B cell (primary cell): ENCODE data around the gene BRSK2. TPM values are rescaled to one million over a fixed set of nuclear protein-coding genes. Genes with fewer than 3 reads are reported as not detected.

Experiments used
- ATAC-seq: fragments of 200-7000 bp; cut with Tn5 transposase; one replicate; pipeline ENCODE4 v1.10.0; 2021; ENCODE audit warnings: low read depth, mild to moderate bottlenecking, moderate number of reproducible peaks, moderate library complexity
- CTCF ChIA-PET: fragments of 350-600 bp; sonication (Branson Sonifier 250); formaldehyde crosslinking; loops from one replicate; lab custom pipeline; 2021; ENCODE audit warnings: antibody characterized with exemption, inconsistent platforms; lab: Charles Lee
- POLR2A ChIA-PET: fragments of 350-600 bp; sonication (Branson Sonifier 250); formaldehyde crosslinking; loops from one replicate; lab custom pipeline; 2021; ENCODE audit warnings: antibody characterized with exemption; lab: Charles Lee
- DNase-seq: peaks from one replicate; pipeline ENCODE4 v3.0.0; 2013
- H2AFZ ChIP-seq: 2 replicates; pipeline ENCODE4 v1.6.1; 2012; ENCODE audit warnings: mild to moderate bottlenecking, low read depth, low read length; ENCODE audit not compliant: insufficient read depth, poor library complexity, severe bottlenecking
- H3K27ac ChIP-seq, 2 donors: 1 replicate in 1 of 2; 2 replicates in 1 of 2; pipeline ENCODE4 v1.5.1; 2012 to 2013; ENCODE audit warnings: low read length in 2 of 2, mild to moderate bottlenecking in 2 of 2, moderate library complexity in 1 of 2
- H3K27me3 ChIP-seq, 4 experiments: fragments of 200-600 bp in 1 of 4; sonication (generic) in 1 of 4; replicated peaks in 1 of 4; 1 replicate in 2 of 4; 2 replicates in 2 of 4; pipeline versions ENCODE4 v1.6.1 to v1.7.0; 2013 to 2016; ENCODE audit warnings: low read length in 3 of 4, mild to moderate bottlenecking in 2 of 4, mixed read lengths in 1 of 4, moderate library complexity in 1 of 4; ENCODE audit not compliant: insufficient read depth in 4 of 4, control insufficient read depth in 3 of 4; ENCODE audit errors: control extremely low read depth in 1 of 4
- H3K36me3 ChIP-seq, 2 experiments: replicated peaks in 1 of 2; 1 replicate in 1 of 2; 2 replicates in 1 of 2; pipeline versions ENCODE4 v1.6.1 to v1.7.1; 2013; ENCODE audit warnings: low read length in 1 of 2; ENCODE audit not compliant: insufficient read depth in 2 of 2, control insufficient read depth in 1 of 2; ENCODE audit errors: control extremely low read depth in 1 of 2, extremely low read depth in 1 of 2
- H3K4me1 ChIP-seq, 2 donors: fragments of 200-600 bp in 1 of 2; sonication (generic) in 1 of 2; 1 replicate in 1 of 2; 2 replicates in 1 of 2; pipeline versions ENCODE4 v1.5.1 to v1.6.1; 2013 to 2017; ENCODE audit warnings: low read length in 2 of 2; ENCODE audit not compliant: control insufficient read depth in 2 of 2, insufficient read depth in 2 of 2
- H3K4me2 ChIP-seq: replicated peaks from 2 replicates; pipeline ENCODE3; 2012; ENCODE audit warnings: mild to moderate bottlenecking, low read depth, low read length; ENCODE audit not compliant: poor library complexity, severe bottlenecking
- H3K4me3 ChIP-seq, 5 experiments: fragments of 200-600 bp in 1 of 5; sonication (generic) in 1 of 5; 1 replicate in 3 of 5; 2 replicates in 2 of 5; pipeline versions ENCODE4 v1.5.1 to v1.7.0; 2011 to 2016; ENCODE audit warnings: low read length in 4 of 5, mild to moderate bottlenecking in 4 of 5, low read depth in 2 of 5, control low read depth in 1 of 5, moderate library complexity in 1 of 5; ENCODE audit not compliant: insufficient read depth in 1 of 5; ENCODE audit errors: control extremely low read depth in 1 of 5, extremely low read depth in 1 of 5
- H3K79me2 ChIP-seq: fragments of 200-600 bp; sonication (generic); one replicate; pipeline ENCODE4 v1.6.0; 2016; ENCODE audit warnings: low read length; ENCODE audit not compliant: control insufficient read depth, insufficient read depth
- H3K9ac ChIP-seq: fragments of 200-600 bp; sonication (generic); 2 replicates; pipeline ENCODE4 v1.6.1; 2017; ENCODE audit warnings: mild to moderate bottlenecking, low read length, moderate library complexity
- H3K9me3 ChIP-seq, 3 donors: one replicate each; pipeline versions ENCODE4 v1.6.1 to v1.7.1; 2013; ENCODE audit warnings: low read length in 2 of 3; ENCODE audit not compliant: control insufficient read depth in 2 of 3, insufficient read depth in 1 of 3; ENCODE audit errors: control extremely low read depth in 1 of 3
- H4K20me1 ChIP-seq: 2 replicates; pipeline ENCODE4 v1.6.0; 2012; ENCODE audit warnings: mild to moderate bottlenecking, low read length; ENCODE audit not compliant: insufficient read depth, control insufficient read depth, poor library complexity, severe bottlenecking
- H3K27ac Mint-ChIP-seq: one replicate; pipeline ENCODE4 v1.8.0; 2021; ENCODE audit warnings: mixed read lengths
- H3K27me3 Mint-ChIP-seq: one replicate; pipeline ENCODE4 v1.8.0; 2021; ENCODE audit warnings: mixed read lengths
- H3K4me1 Mint-ChIP-seq: one replicate; pipeline ENCODE4 v1.8.0; 2021; ENCODE audit warnings: mixed read lengths
- H3K4me3 Mint-ChIP-seq: one replicate; pipeline ENCODE4 v1.8.0; 2021; ENCODE audit warnings: mixed read lengths
- H3K9me3 Mint-ChIP-seq: one replicate; pipeline ENCODE4 v1.8.0; 2022; ENCODE audit warnings: mixed read lengths; ENCODE audit not compliant: insufficient read depth
- EZH2 ChIP-seq: IDR thresholded peaks from 2 replicates; pipeline ENCODE4 v1.6.1; 2012; ENCODE audit warnings: borderline replicate concordance, low read depth, mild to moderate bottlenecking, moderate library complexity, low read length; ENCODE audit not compliant: insufficient read depth, poor library complexity, severe bottlenecking
- WGBS: methylation state at CpG from one replicate; pipeline ENCODE4 v1.1.5; 2013; ENCODE audit warnings: missing lambda C conversion rate; ENCODE audit not compliant: insufficient coverage; 5-methylcytosine and 5-hydroxymethylcytosine counted together
- intact Hi-C: fragments of 100-400 bp; cut with micrococcal nuclease; formaldehyde crosslinking; loops from one replicate; pipeline ENCODE4 v1.10.0; 2022
- polyA plus RNA-seq: library from polyadenylated mRNA; depleted of rRNA; stranded (reverse); fragments of >200 nt; gene quantifications from 2 replicates; pipeline ENCODE4 v1.2.3, GENCODE V29; 2012
- total RNA-seq, 2 donors: library from RNA; stranded (reverse); fragments of 120-200 nt in 1 of 2; gene quantifications; 1 replicate in 1 of 2; 2 replicates in 1 of 2; pipeline versions ENCODE4 v1.2.3 to v1.2.4, GENCODE V29; 2013 to 2022
- TF ChIP-seq, protein P1 (sequence below): fragments of 200-600 bp; IDR thresholded peaks from one replicate; pipeline ENCODE4 v1.8.0; 2022; ENCODE audit warnings: antibody characterized with exemption, mild to moderate bottlenecking

Gene BRSK2
- total and polyA plus RNA-seq, 2 donors (not counting 1 experiment from before 2014, with no cell fraction given): 0.51 to 0.79 TPM

DNA sequence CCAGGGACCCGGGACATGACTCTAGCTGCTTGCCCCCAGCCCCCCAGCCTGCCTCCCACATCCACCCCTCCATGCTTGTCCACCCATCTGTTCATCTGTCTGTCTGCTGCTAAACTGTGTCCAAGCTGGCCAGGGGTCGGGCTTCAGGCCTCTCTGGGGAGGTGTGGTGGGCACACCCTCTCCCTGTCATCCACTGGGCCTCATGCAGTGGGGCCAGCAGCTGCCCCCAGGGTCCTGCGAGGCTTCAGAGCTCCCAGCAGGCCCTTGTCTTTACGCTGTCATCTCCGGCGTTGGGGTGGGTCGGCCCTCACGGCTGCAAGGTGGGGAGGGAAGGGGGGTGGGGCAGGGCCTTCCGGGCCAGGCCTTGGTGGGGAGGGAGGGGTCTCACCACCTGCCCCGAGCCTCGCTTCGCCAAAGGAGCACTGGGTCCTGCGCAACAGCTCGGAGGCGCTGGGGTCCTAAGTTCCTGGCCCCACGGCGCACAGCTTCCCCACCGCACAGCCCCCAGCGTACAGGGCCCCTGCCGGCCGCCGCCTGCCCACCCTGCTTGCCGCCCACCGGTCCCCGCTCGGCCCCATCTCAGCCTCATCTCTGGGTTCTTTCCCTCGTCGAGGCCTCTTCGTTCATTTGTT lies 70.1 kb downstream of the BRSK2 start:
- no peaks in the 10 kb centered on the region for H3K27me3 ChIP-seq
- ATAC-seq (no peak), DNase-seq (no peak)
- CTCF ChIA-PET: no interaction called here
- no peaks in the 10 kb centered on the region for H3K79me2 ChIP-seq
- no peak overlapping the region for H3K4me2 ChIP-seq
- Mint-ChIP-seq H3K27me3 (no peaks in the 10 kb centered on the region), H3K4me3 (no peak overlapping the region), H3K9me3 (no peaks in the 10 kb centered on the region), H3K27ac (no peak overlapping the region), H3K4me1 (no peaks in the 10 kb centered on the region)
- H3K9me3 ChIP-seq: peaks cover 0 to 12% (median 0%) of the 10 kb centered on the region in 3 donors
- H3K4me3 ChIP-seq: no peak overlapping the region
- TF ChIP-seq, protein P1, sequence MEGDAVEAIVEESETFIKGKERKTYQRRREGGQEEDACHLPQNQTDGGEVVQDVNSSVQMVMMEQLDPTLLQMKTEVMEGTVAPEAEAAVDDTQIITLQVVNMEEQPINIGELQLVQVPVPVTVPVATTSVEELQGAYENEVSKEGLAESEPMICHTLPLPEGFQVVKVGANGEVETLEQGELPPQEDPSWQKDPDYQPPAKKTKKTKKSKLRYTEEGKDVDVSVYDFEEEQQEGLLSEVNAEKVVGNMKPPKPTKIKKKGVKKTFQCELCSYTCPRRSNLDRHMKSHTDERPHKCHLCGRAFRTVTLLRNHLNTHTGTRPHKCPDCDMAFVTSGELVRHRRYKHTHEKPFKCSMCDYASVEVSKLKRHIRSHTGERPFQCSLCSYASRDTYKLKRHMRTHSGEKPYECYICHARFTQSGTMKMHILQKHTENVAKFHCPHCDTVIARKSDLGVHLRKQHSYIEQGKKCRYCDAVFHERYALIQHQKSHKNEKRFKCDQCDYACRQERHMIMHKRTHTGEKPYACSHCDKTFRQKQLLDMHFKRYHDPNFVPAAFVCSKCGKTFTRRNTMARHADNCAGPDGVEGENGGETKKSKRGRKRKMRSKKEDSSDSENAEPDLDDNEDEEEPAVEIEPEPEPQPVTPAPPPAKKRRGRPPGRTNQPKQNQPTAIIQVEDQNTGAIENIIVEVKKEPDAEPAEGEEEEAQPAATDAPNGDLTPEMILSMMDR: no peak
- TF ChIP-seq EZH2: no peak
- no peak overlapping the region for H3K9ac ChIP-seq
- intact Hi-C loops: no loop called here
- POLR2A ChIA-PET: no interaction called here
- H3K36me3 ChIP-seq: no peaks in the 10 kb centered on the region
- H2AFZ ChIP-seq: no peak overlapping the region
- 91% methylated on average over 27 of the region's 29 CpGs for WGBS
- H3K4me1 ChIP-seq: no peaks in the 10 kb centered on the region
- no peak overlapping the region for H3K27ac ChIP-seq
- H4K20me1 ChIP-seq: no peaks in the 10 kb centered on the region

DNA sequence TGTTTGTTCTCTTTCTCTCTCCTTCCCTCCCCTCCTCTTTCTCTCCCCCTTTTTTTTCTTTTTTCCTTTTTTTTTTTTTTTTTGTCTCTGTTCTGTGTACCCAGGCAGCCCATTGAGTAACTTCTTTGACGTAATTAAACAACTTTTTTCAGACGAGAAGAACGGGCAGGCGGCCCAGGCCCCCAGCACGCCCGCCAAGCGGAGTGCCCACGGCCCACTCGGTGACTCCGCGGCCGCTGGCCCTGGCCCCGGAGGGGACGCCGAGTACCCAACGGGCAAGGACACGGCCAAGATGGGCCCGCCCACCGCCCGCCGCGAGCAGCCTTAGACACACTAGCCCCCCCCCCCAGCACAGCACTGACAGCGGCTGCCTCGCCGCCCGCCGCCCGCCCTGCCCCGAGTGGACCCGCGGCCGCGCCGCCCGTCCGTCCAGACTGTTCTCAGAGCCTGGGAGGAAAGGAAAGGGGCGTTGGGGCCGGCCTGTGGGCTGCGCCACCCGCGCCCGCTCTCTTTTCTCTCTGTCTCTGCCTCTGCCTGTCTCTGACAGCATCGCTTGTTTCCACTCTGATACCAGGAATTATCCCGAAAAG lies 70.8 kb downstream of the BRSK2 start:
- Histone ChIP-seq H2AFZ (no peak overlapping the region), H3K36me3 (no peaks in the 10 kb centered on the region), H3K79me2 (no peaks in the 10 kb centered on the region), H3K4me2 (no peak overlapping the region), H3K27me3 (no peaks in the 10 kb centered on the region), H3K9ac (no peak overlapping the region), H3K4me1 (no peaks in the 10 kb centered on the region), H3K4me3 (no peak overlapping the region), H3K9me3 (peaks cover 0 to 13% (median 0%) of the 10 kb centered on the region in 3 donors), H4K20me1 (no peaks in the 10 kb centered on the region), H3K27ac (no peak overlapping the region)
- intact Hi-C loops: no loop called here
- no peaks in the 10 kb centered on the region for H3K27me3 Mint-ChIP-seq
- H3K4me1 Mint-ChIP-seq: no peaks in the 10 kb centered on the region
- 95% methylated on average over 28 of the region's 44 CpGs for WGBS
- POLR2A ChIA-PET: no interaction called here
- DNase-seq (no peak), ATAC-seq (no peak)
- no peaks in the 10 kb centered on the region for H3K9me3 Mint-ChIP-seq
- no peak overlapping the region for H3K27ac Mint-ChIP-seq
- no peak overlapping the region for H3K4me3 Mint-ChIP-seq
- TF ChIP-seq EZH2: no peak
- TF ChIP-seq, protein P1: no peak
- CTCF ChIA-PET: no interaction called here
